Upper lobe of right lung (tissue), 1 donor: ENCODE results near the gene APP. TPM values are rescaled to one million over a fixed set of nuclear protein-coding genes. Genes with fewer than 3 reads are reported as not detected.

ENCODE experiments used
- ATAC-seq: fragments of 200-7000 bp; cut with Tn5 transposase; one replicate; pipeline ENCODE4 v1.9.1; 2020; ENCODE audit warnings: mild to moderate bottlenecking, moderate library complexity
- DNase-seq: peaks from one replicate; pipeline ENCODE4 v3.0.0-alpha.2; 2020
- H3K27ac ChIP-seq: fragments of 200-600 bp; one replicate; pipeline ENCODE4 v1.8.0; 2022
- H3K27me3 ChIP-seq: fragments of 200-600 bp; one replicate; pipeline ENCODE4 v1.8.0; 2022; ENCODE audit warnings: mild to moderate bottlenecking
- H3K36me3 ChIP-seq: fragments of 200-600 bp; one replicate; pipeline ENCODE4 v1.8.0; 2022
- H3K4me1 ChIP-seq: fragments of 200-600 bp; one replicate; pipeline ENCODE4 v1.8.0; 2022
- H3K4me3 ChIP-seq: fragments of 200-600 bp; one replicate; pipeline ENCODE4 v1.8.0; 2022; ENCODE audit warnings: mild to moderate bottlenecking
- H3K9me3 ChIP-seq: fragments of 200-600 bp; one replicate; pipeline ENCODE4 v1.8.0; 2022
- intact Hi-C: fragments of 100-400 bp; cut with DNase I; formaldehyde crosslinking; loops from one replicate; pipeline ENCODE4 v1.11.0; 2022
- total RNA-seq: library from RNA; stranded (reverse); fragmentation: NEBNext Ultra II Directional; extraction: Animal tissue kit (Norgen Biotek cat#: 25700); gene quantifications from one replicate; pipeline ENCODE4 v1.2.1, GENCODE V29; 2021
- TF ChIP-seq, protein P1 (sequence below): fragments of 200-600 bp; IDR thresholded peaks from one replicate; pipeline ENCODE4 v1.8.0; 2022; ENCODE audit warnings: antibody characterized with exemption
- donor health status: DM: no; HTN: yes; CAD: no; lungs with severe emphysema.

The APP gene
- total RNA-seq, 1 donor from 2014 or later, result 480 TPM

DNA sequence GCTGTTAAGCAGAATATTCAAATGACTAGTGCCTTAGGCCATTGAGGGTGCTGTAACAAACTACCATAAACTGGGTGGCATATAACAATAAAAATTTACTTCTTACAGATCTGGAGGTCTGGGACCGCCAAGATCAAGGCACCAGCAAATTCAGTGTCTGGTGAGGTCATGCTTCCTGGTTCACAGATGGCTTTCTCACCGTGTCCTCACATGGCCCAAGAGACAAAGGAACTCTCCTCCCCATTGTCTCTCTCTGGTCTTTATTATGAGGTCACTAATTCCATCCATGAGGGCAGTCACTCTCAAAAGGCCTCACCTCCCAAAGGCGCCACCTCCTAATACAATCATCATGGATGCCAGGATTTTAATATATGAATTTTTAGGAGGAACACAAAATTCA is 308.5 kb downstream of the APP start:
- H3K36me3 ChIP-seq, result no peaks in the 10 kb centered on the region
- no peak for ATAC-seq
- TF ChIP-seq, protein P1, sequence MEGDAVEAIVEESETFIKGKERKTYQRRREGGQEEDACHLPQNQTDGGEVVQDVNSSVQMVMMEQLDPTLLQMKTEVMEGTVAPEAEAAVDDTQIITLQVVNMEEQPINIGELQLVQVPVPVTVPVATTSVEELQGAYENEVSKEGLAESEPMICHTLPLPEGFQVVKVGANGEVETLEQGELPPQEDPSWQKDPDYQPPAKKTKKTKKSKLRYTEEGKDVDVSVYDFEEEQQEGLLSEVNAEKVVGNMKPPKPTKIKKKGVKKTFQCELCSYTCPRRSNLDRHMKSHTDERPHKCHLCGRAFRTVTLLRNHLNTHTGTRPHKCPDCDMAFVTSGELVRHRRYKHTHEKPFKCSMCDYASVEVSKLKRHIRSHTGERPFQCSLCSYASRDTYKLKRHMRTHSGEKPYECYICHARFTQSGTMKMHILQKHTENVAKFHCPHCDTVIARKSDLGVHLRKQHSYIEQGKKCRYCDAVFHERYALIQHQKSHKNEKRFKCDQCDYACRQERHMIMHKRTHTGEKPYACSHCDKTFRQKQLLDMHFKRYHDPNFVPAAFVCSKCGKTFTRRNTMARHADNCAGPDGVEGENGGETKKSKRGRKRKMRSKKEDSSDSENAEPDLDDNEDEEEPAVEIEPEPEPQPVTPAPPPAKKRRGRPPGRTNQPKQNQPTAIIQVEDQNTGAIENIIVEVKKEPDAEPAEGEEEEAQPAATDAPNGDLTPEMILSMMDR, result no peak

DNA sequence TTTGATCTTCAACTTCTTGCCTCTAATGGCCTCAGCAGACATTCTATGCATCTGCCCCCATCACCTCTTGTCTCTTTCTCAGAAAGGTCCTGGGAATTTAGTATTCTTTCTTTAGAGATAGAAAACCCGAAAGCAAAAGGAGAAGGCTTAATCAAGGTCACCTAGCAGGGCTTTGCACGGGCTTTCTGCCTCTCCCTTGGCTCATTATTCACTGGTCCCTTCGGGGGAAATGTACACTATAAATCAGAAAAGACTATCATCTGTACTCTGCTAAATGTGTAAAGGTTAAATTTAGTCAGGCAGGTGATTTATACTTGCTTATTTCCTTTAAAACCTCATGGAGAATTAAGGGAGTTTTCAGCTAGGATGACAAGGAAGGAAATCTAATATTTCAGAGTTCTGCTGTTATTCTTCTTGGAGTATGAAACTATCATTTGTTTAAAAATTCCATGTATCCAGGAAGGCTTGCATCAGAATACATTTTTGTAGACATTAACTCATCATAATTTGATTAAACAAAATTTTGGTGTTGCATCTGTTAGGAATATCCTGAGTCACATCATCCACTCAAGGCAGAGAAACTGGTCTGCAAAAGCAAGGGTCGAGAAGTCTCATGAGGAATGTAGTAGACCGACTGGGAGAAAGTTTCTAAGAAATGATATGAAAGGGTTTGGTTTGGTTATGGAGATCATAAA is 311.2 kb downstream of the APP start:
- H3K27ac ChIP-seq, result no peak overlapping the region
- ATAC-seq, result no peak
- H3K4me3 ChIP-seq, result no peak overlapping the region
- TF ChIP-seq, protein P1, result no peak
- no peaks in the 10 kb centered on the region for H3K4me1 ChIP-seq
- H3K27me3 ChIP-seq, result no peaks in the 10 kb centered on the region
- no peaks in the 10 kb centered on the region for H3K9me3 ChIP-seq
- no peaks in the 10 kb centered on the region for H3K36me3 ChIP-seq
- DNase-seq, result no peak
- intact Hi-C loops, result no loop called here

More for the DNA sequence above, 308.5 kb downstream of the APP start:
- intact Hi-C loops, result no loop called here
- Histone ChIP-seq H3K27me3 (no peaks in the 10 kb centered on the region), H3K27ac (no peak overlapping the region), H3K9me3 (no peaks in the 10 kb centered on the region), H3K4me1 (no peaks in the 10 kb centered on the region), H3K4me3 (no peak overlapping the region)
- no peak for DNase-seq

DNA sequence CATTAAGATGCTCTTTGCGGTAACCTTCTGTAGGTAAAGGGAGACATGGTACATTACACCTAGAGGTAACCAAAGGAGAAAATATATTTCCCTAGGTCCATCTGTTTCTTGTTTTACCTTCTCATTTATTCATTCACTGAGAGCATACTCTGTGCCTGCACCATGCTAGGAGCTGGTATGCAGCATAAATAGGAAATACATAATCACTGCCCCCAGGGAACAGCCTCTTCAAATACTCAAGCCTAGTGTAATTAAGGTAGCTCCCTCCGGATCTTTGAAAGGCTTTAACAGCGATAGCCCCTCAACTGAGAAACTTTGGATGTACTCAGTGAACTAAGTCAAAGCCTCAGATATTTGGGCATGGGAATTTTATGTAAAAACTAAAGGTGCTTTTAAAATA is 312.2 kb downstream of the APP start:
- Histone ChIP-seq H3K27me3 (no peaks in the 10 kb centered on the region), H3K36me3 (no peaks in the 10 kb centered on the region), H3K27ac (no peak overlapping the region), H3K4me3 (no peak overlapping the region), H3K9me3 (no peaks in the 10 kb centered on the region), H3K4me1 (no peaks in the 10 kb centered on the region)
- TF ChIP-seq, protein P1, result no peak
- ATAC-seq, result no peak
- DNase-seq, result no peak
- intact Hi-C loops, result no loop called here

DNA sequence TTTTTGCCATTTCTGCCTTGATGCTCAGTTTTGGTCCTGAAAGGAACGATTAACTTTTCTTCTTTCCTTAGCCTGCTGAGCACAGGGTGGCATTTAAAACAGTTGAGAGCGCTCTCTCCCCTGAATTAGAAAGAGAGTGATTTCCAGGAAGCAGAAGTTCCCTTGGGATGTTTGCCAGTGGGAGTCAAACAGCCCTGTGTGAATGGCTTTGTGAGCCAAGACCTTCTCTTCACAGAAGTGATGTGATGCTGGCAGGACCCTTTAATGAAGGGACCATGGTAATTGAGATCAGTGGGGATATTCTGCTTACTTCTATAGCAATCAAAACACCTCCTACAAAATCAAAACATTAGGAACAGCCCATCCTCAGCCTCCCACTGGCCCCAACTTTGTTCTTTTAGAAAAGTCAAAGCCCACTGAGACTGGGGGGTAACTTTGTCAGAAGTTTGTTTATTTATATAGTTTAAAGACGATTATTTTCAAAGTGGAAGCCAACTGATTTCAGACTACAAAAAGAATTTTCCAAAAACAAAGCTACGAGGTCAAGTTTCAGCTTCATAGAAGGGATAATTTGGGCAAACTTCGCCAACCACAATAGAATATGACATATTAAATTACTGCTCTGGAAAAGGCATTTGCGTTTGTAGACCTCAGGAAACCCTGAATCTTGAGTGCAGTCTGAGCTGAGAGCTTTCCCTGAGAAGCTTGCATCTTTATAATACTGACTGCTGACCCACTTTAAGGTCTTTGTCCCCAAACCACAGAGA is 313.1 kb downstream of the APP start:
- DNase-seq, result no peak
- Histone ChIP-seq H3K36me3 (no peaks in the 10 kb centered on the region), H3K4me1 (no peaks in the 10 kb centered on the region), H3K9me3 (no peaks in the 10 kb centered on the region), H3K27me3 (no peaks in the 10 kb centered on the region), H3K4me3 (no peak overlapping the region), H3K27ac (no peak overlapping the region)
- intact Hi-C loops, result no loop called here
- TF ChIP-seq, protein P1, result no peak
- ATAC-seq, result no peak

DNA sequence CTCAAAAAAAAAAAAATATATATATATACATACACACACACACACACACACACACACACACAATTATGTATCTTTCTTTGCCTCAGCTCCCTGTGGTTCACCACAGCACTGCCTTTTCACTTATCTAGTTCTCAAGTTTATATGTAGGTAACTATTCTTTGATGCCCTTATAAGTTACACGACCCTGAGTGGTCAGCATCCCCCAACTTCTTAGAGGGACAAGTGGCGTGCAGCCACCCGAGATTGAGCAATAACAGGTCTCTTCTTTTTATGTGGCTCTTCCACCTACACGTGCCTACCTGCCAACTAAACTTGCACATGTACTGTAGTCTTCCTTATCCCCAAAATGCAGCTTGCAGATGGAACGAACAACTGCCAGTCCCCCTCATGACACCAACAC is 315.0 kb downstream of the APP start:
- intact Hi-C loops, result no loop called here
- Histone ChIP-seq H3K36me3 (no peaks in the 10 kb centered on the region), H3K27me3 (no peaks in the 10 kb centered on the region), H3K4me3 (no peak overlapping the region), H3K4me1 (no peaks in the 10 kb centered on the region), H3K27ac (no peak overlapping the region), H3K9me3 (no peaks in the 10 kb centered on the region)
- DNase-seq, result no peak
- TF ChIP-seq, protein P1, result no peak
- no peak for ATAC-seq
